IMR-90 (cell line): ENCODE measurements around the gene ZNF451. TPM values are rescaled to one million over a fixed set of nuclear protein-coding genes. Genes with fewer than 3 reads are reported as not detected.

Experiments used
- ATAC-seq: fragments of 200-7000 bp; cut with Tn5 transposase; 2 replicates; pipeline ENCODE4 v1.9.1; 2020; ENCODE audit warnings: low read depth, mild to moderate bottlenecking, moderate library complexity
- BruUV-seq: library from RNA; stranded (reverse); fragments of 400-500 nt; replicated peaks from 2 replicates; lab custom pipeline; 2021; lab: Mats Ljungman, UMichigan
- CTCF ChIA-PET: fragments of 300-600 bp; formaldehyde crosslinking; extraction: SDS; loops from one replicate; lab custom pipeline; 2021; ENCODE audit warnings: antibody characterized with exemption; lab: Yijun Ruan, JAX
- POLR2A ChIA-PET: fragments of 300-600 bp; sonication (Branson Sonifier 250); formaldehyde crosslinking; loops from one replicate; lab custom pipeline; 2022; ENCODE audit warnings: antibody characterized with exemption; ENCODE audit not compliant: unreplicated experiment; lab: Charles Lee
- DNase-seq: peaks from one replicate; pipeline ENCODE4 v3.0.0; 2013
- H2AFZ ChIP-seq: replicated peaks from 2 replicates; pipeline ENCODE3; 2013; ENCODE audit warnings: low read length, mild to moderate bottlenecking; ENCODE audit not compliant: poor library complexity
- H2AK5ac ChIP-seq: 2 replicates; pipeline ENCODE4 v1.6.1; 2013; ENCODE audit warnings: low read depth, low read length, inconsistent platforms
- H2AK9ac ChIP-seq: replicated peaks from 2 replicates; pipeline ENCODE3; 2013; ENCODE audit warnings: mild to moderate bottlenecking, low read depth, low read length, moderate library complexity; ENCODE audit not compliant: poor library complexity
- H2BK120ac ChIP-seq: 2 replicates; pipeline ENCODE4 v1.6.1; 2013; ENCODE audit warnings: low read depth, low read length, inconsistent platforms
- H2BK15ac ChIP-seq: 3 replicates; pipeline ENCODE4 v1.6.1; 2013; ENCODE audit warnings: low read depth, low read length, inconsistent platforms
- H2BK20ac ChIP-seq: 2 replicates; pipeline ENCODE4 v1.6.1; 2013; ENCODE audit warnings: low read depth, mild to moderate bottlenecking, inconsistent platforms, low read length, moderate library complexity
- H2BK5ac ChIP-seq: 2 replicates; pipeline ENCODE4 v1.6.1; 2013; ENCODE audit warnings: mild to moderate bottlenecking, low read depth, low read length, inconsistent platforms; ENCODE audit not compliant: poor library complexity, severe bottlenecking
- H3K14ac ChIP-seq: replicated peaks from 2 replicates; pipeline ENCODE4 v1.6.1; 2013; ENCODE audit warnings: low read depth, low read length, inconsistent platforms
- H3K18ac ChIP-seq: 2 replicates; pipeline ENCODE4 v1.6.1; 2013; ENCODE audit warnings: low read depth, low read length, control low read depth
- H3K23ac ChIP-seq: 2 replicates; pipeline ENCODE4 v1.6.1; 2013; ENCODE audit warnings: low read depth, low read length, inconsistent platforms
- H3K27ac ChIP-seq: 2 replicates; pipeline ENCODE4 v1.5.1; 2013; ENCODE audit warnings: mild to moderate bottlenecking, control low read depth, low read length; ENCODE audit not compliant: insufficient read depth
- H3K27me3 ChIP-seq: 2 replicates; pipeline ENCODE4 v1.6.1; 2013; ENCODE audit warnings: low read length; ENCODE audit not compliant: control insufficient read depth, insufficient read depth
- H3K36me3 ChIP-seq: 2 replicates; pipeline ENCODE4 v1.6.1; 2013; ENCODE audit warnings: low read length, mixed read lengths; ENCODE audit not compliant: control insufficient read depth, insufficient read depth
- H3K4ac ChIP-seq: 2 replicates; pipeline ENCODE4 v1.6.1; 2013; ENCODE audit warnings: low read depth, low read length, inconsistent platforms
- H3K4me1 ChIP-seq: 2 replicates; pipeline ENCODE4 v1.6.1; 2013; ENCODE audit warnings: low read length, mixed read lengths; ENCODE audit not compliant: control insufficient read depth, insufficient read depth
- H3K4me2 ChIP-seq: 2 replicates; pipeline ENCODE4 v1.6.1; 2013; ENCODE audit warnings: low read depth, mild to moderate bottlenecking, control low read depth, low read length, moderate library complexity
- H3K4me3 ChIP-seq: 2 replicates; pipeline ENCODE4 v1.5.1; 2013; ENCODE audit warnings: low read depth, mild to moderate bottlenecking, control low read depth, low read length, moderate library complexity; ENCODE audit not compliant: insufficient read depth
- H3K56ac ChIP-seq: 2 replicates; pipeline ENCODE4 v1.6.1; 2013; ENCODE audit warnings: low read length, inconsistent platforms; ENCODE audit not compliant: insufficient read depth; ENCODE audit errors: extremely low read depth
- H3K79me1 ChIP-seq, 2 experiments: 2 replicates each; pipeline ENCODE4 v1.6.1; 2013; ENCODE audit warnings: low read length in 2 of 2, inconsistent platforms in 1 of 2, low read depth in 1 of 2
- H3K9ac ChIP-seq: 2 replicates; pipeline ENCODE4 v1.6.1; 2013; ENCODE audit warnings: low read depth, low read length, control low read depth
- H3K9me1 ChIP-seq: 2 replicates; pipeline ENCODE4 v1.6.1; 2013; ENCODE audit warnings: low read length, inconsistent platforms; ENCODE audit not compliant: insufficient read depth
- H3K9me3 ChIP-seq: 2 replicates; pipeline ENCODE4 v1.6.1; 2013; ENCODE audit warnings: low read length; ENCODE audit not compliant: control insufficient read depth, insufficient read depth
- H4K20me1 ChIP-seq: 2 replicates; pipeline ENCODE4 v1.6.1; 2013; ENCODE audit warnings: low read length, inconsistent platforms; ENCODE audit not compliant: insufficient read depth
- H4K5ac ChIP-seq: 2 replicates; pipeline ENCODE4 v1.6.1; 2013; ENCODE audit warnings: mild to moderate bottlenecking, low read depth, low read length, control low read depth
- H4K8ac ChIP-seq, 2 experiments: 2 replicates each; pipeline ENCODE4 v1.6.1; 2013; ENCODE audit warnings: low read depth in 2 of 2, low read length in 2 of 2, control low read depth in 1 of 2, inconsistent platforms in 1 of 2
- H4K91ac ChIP-seq: 2 replicates; pipeline ENCODE4 v1.6.1; 2013; ENCODE audit warnings: low read depth, low read length, inconsistent platforms; ENCODE audit not compliant: insufficient read depth
- CEBPB ChIP-seq: IDR thresholded peaks from 2 replicates; pipeline ENCODE4 v1.6.1; 2012; ENCODE audit warnings: low read depth, low read length, improper control_type of control experiment
- FOS ChIP-seq: fragments of 150-350 bp; IDR thresholded peaks from 2 replicates; pipeline ENCODE4 v1.6.1; 2016; ENCODE audit warnings: low read depth, low read length
- MAFK ChIP-seq: IDR thresholded peaks from 2 replicates; pipeline ENCODE4 v1.6.1; 2012; ENCODE audit warnings: low read depth, low read length, improper control_type of control experiment
- MXI1 ChIP-seq: IDR thresholded peaks from 2 replicates; pipeline ENCODE4 v1.6.1; 2012; ENCODE audit warnings: low read depth, mild to moderate bottlenecking, low read length, moderate library complexity, borderline replicate concordance
- NFE2L2 ChIP-seq: fragments of 150-350 bp; IDR thresholded peaks from 2 replicates; pipeline ENCODE4 v1.6.1; 2016; ENCODE audit warnings: low read depth, mild to moderate bottlenecking, low read length
- POLR2A ChIP-seq: IDR thresholded peaks from 2 replicates; pipeline ENCODE4 v1.6.1; 2012; ENCODE audit warnings: mild to moderate bottlenecking, low read depth, low read length
- RAD21 ChIP-seq: IDR thresholded peaks from 2 replicates; pipeline ENCODE4 v1.6.1; 2012; ENCODE audit warnings: low read length, improper control_type of control experiment
- RCOR1 ChIP-seq: IDR thresholded peaks from 2 replicates; pipeline ENCODE4 v1.6.1; 2012; ENCODE audit warnings: mild to moderate bottlenecking, low read length, improper control_type of control experiment; ENCODE audit not compliant: insufficient replicate concordance
- RFX5 ChIP-seq: IDR thresholded peaks from 2 replicates; pipeline ENCODE4 v1.8.0; 2012; ENCODE audit warnings: low read depth, mild to moderate bottlenecking, low read length, moderate library complexity
- SMC3 ChIP-seq: fragments of 150-350 bp; IDR thresholded peaks from 2 replicates; pipeline ENCODE4 v1.6.1; 2016; ENCODE audit warnings: low read depth, mild to moderate bottlenecking, antibody characterized with exemption, low read length, moderate library complexity
- WGBS, 2 experiments: methylation state at CpG; one replicate each; pipeline versions ENCODE4 v1.1.5 to v1.1.7; 2013; ENCODE audit warnings: missing lambda C conversion rate in 2 of 2; ENCODE audit not compliant: insufficient read length in 1 of 2; ENCODE audit errors: extremely low coverage in 2 of 2; 5-methylcytosine and 5-hydroxymethylcytosine counted together
- dilution Hi-C: fragments of 300-500 bp; cut with HindIII; formaldehyde crosslinking; loops from one replicate; pipeline ENCODE4 v1.14.3; 2018; ENCODE audit warnings: low sequenced_read_pairs; ENCODE audit not compliant: unreplicated experiment
- in situ Hi-C: fragments of 300-500 bp; cut with MboI; formaldehyde crosslinking; loops from 3 replicates; pipeline ENCODE4 v1.14.3; 2019; ENCODE audit warnings: low sequenced_read_pairs, inconsistent platforms, mixed read lengths
- intact Hi-C: fragments of 100-400 bp; cut with micrococcal nuclease; formaldehyde crosslinking; loops from 2 replicates; pipeline ENCODE4 v1.10.0; 2022
- polyA plus RNA-seq, 3 experiments: library from polyadenylated mRNA; depleted of rRNA; stranded (reverse); fragments of >200 nt; gene quantifications; 2 replicates each; pipeline ENCODE4 v1.2.3, GENCODE V29; 2012; ENCODE audit warnings: low replicate concordance in 1 of 3
- total RNA-seq: library from RNA; depleted of rRNA; stranded (reverse); fragments of >200 nt; gene quantifications from 2 replicates; pipeline ENCODE4 v1.2.3, GENCODE V29; 2012
- TF ChIP-seq, protein P1 (sequence below): fragments of 150-350 bp; IDR thresholded peaks from 2 replicates; pipeline ENCODE4 v1.6.1; 2016; ENCODE audit warnings: low read depth, mild to moderate bottlenecking, low read length, moderate library complexity, borderline replicate concordance
- TF ChIP-seq, protein P2 (sequence below): conservative IDR thresholded peaks from 2 replicates; pipeline ENCODE4 v1.5.1; 2012; ENCODE audit warnings: mild to moderate bottlenecking, low read depth, low read length, improper control_type of control experiment

Gene ZNF451
- total and polyA plus RNA-seq, 2 of the 4 experiments (the other 2 are of a cell fraction): 10.0 to 48.6 TPM

DNA sequence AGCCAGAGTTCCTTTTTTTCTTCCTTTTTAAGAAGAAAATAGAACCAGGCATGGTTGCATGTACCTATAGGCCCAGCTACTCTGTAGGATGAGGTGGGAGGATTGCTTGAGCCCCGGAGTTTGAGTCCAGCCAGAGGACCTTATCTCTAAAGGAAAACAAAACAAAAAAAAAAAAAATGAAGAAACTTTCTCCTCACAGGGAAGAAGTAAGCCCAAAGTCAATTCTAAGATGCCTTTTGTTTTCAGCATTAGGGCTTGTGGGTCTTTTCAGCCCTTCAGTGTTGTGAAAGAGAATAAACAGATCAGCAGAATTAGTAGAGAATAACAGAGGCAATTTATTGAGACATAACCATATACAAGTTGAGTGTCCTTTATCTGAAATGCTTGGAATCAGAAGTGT is 26.8 kb downstream of the ZNF451 start:
- no peak overlapping the region for H3K9ac ChIP-seq
- no peak overlapping the region for H2AK9ac ChIP-seq
- H4K91ac ChIP-seq: no peak overlapping the region
- ATAC-seq: peak; percentile 33; the same call in 1 of the 2 replicates
- intact Hi-C loops (no loop called here), dilution Hi-C loops (no loop called here), in situ Hi-C loops (no loop called here)
- H2BK5ac ChIP-seq: peak overlapping the region; percentile 18
- H3K79me1 ChIP-seq: peaks cover 37 to 48% of the 10 kb centered on the region in 2 experiments
- no peak overlapping the region for H2BK15ac ChIP-seq
- H3K4me2 ChIP-seq: no peak overlapping the region
- no peak overlapping the region for H3K18ac ChIP-seq
- H3K14ac ChIP-seq: no peak overlapping the region
- H3K27me3 ChIP-seq: no peaks in the 10 kb centered on the region
- no TSS peak for BruUV-seq
- CTCF ChIA-PET: no interaction called here
- no peak overlapping the region for H3K56ac ChIP-seq
- no peak overlapping the region for H2AK5ac ChIP-seq
- H3K9me3 ChIP-seq: no peaks in the 10 kb centered on the region
- no CpG with 5 or more reads among the region's 1 CpG for WGBS, 2 experiments
- no peak overlapping the region for H2BK120ac ChIP-seq
- H3K4ac ChIP-seq: no peak overlapping the region
- POLR2A ChIA-PET: no interaction called here
- no peaks in the 10 kb centered on the region for H3K4me1 ChIP-seq
- no peak for TF ChIP-seq RFX5
- TF ChIP-seq, protein P1, sequence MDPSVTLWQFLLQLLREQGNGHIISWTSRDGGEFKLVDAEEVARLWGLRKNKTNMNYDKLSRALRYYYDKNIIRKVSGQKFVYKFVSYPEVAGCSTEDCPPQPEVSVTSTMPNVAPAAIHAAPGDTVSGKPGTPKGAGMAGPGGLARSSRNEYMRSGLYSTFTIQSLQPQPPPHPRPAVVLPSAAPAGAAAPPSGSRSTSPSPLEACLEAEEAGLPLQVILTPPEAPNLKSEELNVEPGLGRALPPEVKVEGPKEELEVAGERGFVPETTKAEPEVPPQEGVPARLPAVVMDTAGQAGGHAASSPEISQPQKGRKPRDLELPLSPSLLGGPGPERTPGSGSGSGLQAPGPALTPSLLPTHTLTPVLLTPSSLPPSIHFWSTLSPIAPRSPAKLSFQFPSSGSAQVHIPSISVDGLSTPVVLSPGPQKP: no peak
- TF ChIP-seq, protein P2, sequence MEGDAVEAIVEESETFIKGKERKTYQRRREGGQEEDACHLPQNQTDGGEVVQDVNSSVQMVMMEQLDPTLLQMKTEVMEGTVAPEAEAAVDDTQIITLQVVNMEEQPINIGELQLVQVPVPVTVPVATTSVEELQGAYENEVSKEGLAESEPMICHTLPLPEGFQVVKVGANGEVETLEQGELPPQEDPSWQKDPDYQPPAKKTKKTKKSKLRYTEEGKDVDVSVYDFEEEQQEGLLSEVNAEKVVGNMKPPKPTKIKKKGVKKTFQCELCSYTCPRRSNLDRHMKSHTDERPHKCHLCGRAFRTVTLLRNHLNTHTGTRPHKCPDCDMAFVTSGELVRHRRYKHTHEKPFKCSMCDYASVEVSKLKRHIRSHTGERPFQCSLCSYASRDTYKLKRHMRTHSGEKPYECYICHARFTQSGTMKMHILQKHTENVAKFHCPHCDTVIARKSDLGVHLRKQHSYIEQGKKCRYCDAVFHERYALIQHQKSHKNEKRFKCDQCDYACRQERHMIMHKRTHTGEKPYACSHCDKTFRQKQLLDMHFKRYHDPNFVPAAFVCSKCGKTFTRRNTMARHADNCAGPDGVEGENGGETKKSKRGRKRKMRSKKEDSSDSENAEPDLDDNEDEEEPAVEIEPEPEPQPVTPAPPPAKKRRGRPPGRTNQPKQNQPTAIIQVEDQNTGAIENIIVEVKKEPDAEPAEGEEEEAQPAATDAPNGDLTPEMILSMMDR: no peak
- no peak for TF ChIP-seq FOS
- TF ChIP-seq RAD21: no peak
- no peak for TF ChIP-seq MXI1
- TF ChIP-seq RCOR1: no peak
- TF ChIP-seq POLR2A: no peak
- TF ChIP-seq CEBPB: no peak
- TF ChIP-seq NFE2L2: no peak
- TF ChIP-seq MAFK: no peak
- no peak for TF ChIP-seq SMC3
- no peak overlapping the region for H3K23ac ChIP-seq
- no peak overlapping the region for H4K8ac ChIP-seq
- H3K4me3 ChIP-seq: no peak overlapping the region
- no peak overlapping the region for H2AFZ ChIP-seq
- no peaks in the 10 kb centered on the region for H3K36me3 ChIP-seq
- no peaks in the 10 kb centered on the region; the same call in 1 of the 2 replicates for H3K9me1 ChIP-seq
- no peak overlapping the region; the same call in 1 of the 2 replicates for H4K5ac ChIP-seq
- H2BK20ac ChIP-seq: no peak overlapping the region
- peaks cover 7% of the 10 kb centered on the region for H4K20me1 ChIP-seq
- H3K27ac ChIP-seq: peak overlapping the region; percentile 55; the same call in 1 of the 2 replicates
- no peak for DNase-seq
